ENCODE measurements around the gene GZMH. TPM values are rescaled to one million over a fixed set of nuclear protein-coding genes. Genes with fewer than 3 reads are reported as not detected.

The GZMH gene
- total RNA-seq, 1 donor: not detected

DNA sequence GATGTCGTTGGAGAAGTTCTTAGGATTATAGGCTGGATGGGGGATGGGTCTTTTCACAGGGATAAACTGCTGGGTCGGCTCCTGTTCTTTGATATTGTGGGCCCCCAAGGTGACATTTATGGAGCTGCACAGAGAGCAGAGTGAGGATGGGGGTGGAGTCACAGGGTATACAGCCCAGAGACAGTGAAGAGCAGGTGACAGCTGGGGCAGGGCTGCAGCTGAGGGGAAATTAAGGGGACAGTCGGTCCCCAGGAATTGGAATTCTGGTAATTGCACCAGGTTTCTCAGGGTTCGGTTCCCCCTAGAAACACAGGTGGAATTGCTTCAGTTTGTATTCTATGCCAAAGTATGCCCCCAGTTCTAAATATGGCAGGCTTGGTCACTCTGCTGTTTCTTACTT is 22.9 kb upstream of the GZMH start:
- TF ChIP-seq, protein P1, sequence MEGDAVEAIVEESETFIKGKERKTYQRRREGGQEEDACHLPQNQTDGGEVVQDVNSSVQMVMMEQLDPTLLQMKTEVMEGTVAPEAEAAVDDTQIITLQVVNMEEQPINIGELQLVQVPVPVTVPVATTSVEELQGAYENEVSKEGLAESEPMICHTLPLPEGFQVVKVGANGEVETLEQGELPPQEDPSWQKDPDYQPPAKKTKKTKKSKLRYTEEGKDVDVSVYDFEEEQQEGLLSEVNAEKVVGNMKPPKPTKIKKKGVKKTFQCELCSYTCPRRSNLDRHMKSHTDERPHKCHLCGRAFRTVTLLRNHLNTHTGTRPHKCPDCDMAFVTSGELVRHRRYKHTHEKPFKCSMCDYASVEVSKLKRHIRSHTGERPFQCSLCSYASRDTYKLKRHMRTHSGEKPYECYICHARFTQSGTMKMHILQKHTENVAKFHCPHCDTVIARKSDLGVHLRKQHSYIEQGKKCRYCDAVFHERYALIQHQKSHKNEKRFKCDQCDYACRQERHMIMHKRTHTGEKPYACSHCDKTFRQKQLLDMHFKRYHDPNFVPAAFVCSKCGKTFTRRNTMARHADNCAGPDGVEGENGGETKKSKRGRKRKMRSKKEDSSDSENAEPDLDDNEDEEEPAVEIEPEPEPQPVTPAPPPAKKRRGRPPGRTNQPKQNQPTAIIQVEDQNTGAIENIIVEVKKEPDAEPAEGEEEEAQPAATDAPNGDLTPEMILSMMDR (IDR thresholded peaks at IDR 0.05; ENCODE audit: insufficient read depth, low read length): no peak
- no peak for DNase-seq (ENCODE audit: low read depth)
- no peak overlapping the region for H3K4me3 ChIP-seq (ENCODE audit: low read depth, low read length)

DNA sequence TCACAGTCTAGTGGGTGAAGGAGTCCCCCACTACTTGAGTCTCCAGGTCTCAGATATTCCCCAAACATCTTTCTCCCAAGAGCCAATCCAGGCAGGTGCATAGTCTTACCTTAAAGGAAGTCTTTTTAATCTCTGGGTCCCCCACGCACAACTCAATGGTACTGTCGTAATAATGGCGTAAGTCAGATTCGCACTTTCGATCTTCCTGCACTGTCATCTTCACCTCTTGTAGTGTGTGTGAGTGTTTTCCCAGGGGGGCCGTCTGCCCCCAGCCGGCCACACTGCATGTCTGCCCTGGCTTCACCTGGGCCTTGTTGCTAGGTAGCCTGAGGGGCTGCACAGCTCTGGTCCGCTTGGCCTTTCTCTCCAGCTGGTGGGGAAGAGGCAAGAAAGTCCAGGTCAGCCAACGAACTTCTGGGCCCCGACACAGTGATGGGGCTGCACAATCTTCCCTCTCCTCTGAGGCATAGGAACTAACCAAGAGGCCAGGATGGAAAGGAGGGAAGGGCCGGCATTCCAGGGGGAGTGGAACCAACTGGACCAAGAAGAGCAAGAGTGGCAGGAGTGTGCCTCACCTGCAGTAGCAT is 22.4 kb upstream of the GZMH start:
- DNase-seq (ENCODE audit: low read depth): no peak
- TF ChIP-seq, protein P1 (IDR thresholded peaks at IDR 0.05; ENCODE audit: insufficient read depth, low read length): no peak
- H3K4me3 ChIP-seq (ENCODE audit: low read depth, low read length): no peak overlapping the region

DNA sequence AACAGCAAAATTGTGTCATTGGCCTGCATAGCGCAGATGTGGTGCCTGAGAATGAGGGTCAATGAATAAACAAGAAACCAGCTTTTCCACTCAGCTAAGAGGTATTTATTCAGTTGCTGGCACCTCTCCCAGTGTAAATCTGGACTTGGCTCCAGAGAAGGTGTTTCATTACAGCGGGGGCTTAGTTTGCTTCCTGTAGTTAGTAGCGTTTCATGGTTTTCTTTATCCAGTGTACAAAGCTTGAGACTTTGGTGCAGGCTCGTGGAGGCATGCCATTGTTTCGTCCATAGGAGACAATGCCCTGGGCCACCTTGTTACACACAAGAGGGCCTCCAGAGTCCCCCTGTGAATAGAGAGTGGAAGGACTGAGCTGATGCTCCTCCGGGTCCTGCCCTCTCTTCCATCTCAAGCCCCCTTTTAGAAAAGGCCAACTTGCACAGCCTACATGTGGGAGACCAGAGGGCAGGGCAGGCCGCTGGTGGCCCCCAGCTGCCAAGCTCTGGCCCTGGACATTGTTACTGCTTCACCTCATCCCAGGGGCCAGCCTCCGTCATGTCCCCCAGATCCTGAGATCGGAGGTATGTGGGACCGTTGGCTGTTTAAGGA is 21.5 kb upstream of the GZMH start:
- TF ChIP-seq, protein P1 (IDR thresholded peaks at IDR 0.05; ENCODE audit: insufficient read depth, low read length): no peak
- H3K4me3 ChIP-seq (ENCODE audit: low read depth, low read length): no peak overlapping the region
- peak; percentile 26 for DNase-seq (ENCODE audit: low read depth)

DNA sequence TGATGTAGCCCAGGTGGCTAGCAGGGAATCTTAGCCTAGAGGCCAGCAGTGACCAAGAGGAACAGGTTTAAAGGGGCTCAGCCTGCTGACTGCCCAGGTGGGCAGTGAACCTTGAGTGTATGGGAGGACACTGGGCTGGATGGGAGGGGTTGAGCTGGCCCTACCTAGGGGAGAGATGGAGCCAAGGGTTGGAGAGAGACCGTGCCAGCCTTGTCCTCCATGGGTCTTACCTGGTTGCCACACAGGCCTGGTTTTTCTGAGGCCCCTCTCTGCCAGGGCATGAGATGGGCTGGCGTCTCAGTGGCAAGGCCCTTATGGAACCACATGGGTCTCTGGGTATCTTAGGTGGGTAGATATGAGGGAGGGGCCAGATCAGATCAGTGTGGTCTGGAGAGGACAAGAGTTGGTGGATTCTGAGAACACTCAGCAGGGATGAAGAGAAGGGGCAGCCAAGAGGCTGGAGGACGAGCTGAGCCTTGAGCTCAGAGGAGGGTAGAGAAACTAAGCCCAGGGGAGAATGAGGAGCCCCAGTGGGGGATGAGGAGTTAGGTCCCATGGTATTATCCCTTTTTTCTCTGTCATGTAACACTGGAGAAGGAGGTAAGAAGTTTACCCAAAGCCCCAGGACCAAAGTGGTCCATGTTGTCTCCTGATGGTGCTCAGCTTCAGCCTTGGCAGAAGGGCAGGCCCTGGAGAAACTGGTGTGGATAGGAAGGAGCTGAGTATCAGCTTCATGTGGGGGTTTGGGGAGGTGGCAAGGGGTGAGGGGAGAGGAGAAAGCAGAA is 20.8 kb upstream of the GZMH start:
- TF ChIP-seq, protein P1 (IDR thresholded peaks at IDR 0.05; ENCODE audit: insufficient read depth, low read length): no peak
- no peak overlapping the region for H3K4me3 ChIP-seq (ENCODE audit: low read depth, low read length)
- DNase-seq (ENCODE audit: low read depth): no peak

DNA sequence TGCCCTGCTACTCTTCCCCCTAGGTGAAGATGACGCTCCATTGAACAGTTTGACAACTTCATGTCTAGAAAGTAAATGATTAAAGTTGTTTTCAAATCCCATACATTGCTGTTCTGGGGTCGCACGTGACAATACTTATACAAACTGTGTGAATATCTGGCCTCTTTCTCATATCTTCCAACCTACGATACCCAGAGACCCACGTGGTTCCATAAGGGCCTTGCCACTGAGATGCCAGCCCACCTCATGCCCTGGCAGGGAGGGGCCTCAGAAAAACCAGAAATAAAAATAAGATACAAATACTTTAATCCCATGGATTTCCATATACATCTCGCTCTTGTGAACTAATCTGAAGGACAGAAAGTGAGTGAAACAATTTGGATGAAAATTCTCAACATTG is 20.0 kb upstream of the GZMH start:
- H3K4me3 ChIP-seq (ENCODE audit: low read depth, low read length): no peak overlapping the region
- TF ChIP-seq, protein P1 (IDR thresholded peaks at IDR 0.05; ENCODE audit: insufficient read depth, low read length): no peak
- DNase-seq (ENCODE audit: low read depth): no peak

DNA sequence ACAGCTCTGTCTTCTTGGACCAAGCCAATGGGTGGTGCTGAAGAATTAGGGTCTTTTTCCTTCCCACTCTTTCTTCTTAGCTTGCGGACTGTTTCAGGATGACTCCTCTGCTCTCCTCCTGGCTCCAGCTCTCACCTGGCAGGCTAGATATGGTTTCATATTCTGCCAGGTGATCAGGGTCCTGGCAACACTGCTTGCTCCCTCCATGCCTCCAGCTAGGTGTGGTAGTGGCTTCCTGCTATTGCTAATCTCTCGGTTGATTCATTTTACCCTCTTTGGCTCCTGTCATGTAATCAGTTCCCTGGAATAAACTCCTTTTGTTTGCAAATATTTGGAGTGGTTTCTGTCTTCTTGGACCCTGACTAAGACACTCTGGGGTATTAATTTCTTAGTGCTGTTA is 4.3 kb upstream of the GZMH start:
- no peak for DNase-seq (ENCODE audit: low read depth)
- no peak overlapping the region for H3K4me3 ChIP-seq (ENCODE audit: low read depth, low read length)

More for the DNA sequence above, 4.3 kb upstream of the GZMH start:
- TF ChIP-seq, protein P1 (IDR thresholded peaks at IDR 0.05; ENCODE audit: insufficient read depth, low read length): no peak
